ENCODE data around the gene GPR55.

Gene GPR55

DNA sequence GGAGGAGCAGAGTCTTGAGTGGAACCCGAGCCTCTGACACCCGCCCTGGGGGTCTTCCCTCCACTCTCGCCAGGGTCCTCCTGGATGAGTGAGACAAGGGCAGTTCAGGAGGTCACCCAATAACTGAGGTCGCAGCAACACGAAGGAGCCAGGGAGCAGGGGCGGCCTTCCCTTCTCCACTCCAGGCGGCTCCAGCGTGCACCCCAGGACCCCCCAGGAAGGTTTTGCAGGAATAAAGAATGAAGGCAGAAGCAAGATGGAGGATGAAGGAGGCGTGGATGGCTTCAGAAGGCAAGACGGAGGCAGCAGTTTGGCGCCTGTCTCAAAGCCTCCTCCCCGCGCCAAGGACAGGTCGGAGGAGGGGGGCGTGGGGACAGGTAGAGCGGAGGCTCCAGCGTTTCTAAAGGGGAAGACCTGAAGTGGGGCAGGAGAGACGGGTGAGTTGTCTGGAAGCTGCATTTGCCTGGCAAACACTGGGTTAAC is 60.9 kb downstream of the GPR55 start:
- ChIA-PET POLR2A (no interaction called here), CTCF (interaction anchor here (0.6 to 4.0 kb wide), 14 partner anchors 7 to 548 kb away, joined by 3 to 35 read pairs (median 4); partner anchors contain the start of gene GPR55)
- DNase-seq (ENCODE audit: extremely low spot score), result no peak
- no peak for TF ChIP-seq CTCF (IDR thresholded peaks at IDR 0.05; ENCODE audit: control extremely low read depth, extremely low read depth, low read depth, missing control alignments)

DNA sequence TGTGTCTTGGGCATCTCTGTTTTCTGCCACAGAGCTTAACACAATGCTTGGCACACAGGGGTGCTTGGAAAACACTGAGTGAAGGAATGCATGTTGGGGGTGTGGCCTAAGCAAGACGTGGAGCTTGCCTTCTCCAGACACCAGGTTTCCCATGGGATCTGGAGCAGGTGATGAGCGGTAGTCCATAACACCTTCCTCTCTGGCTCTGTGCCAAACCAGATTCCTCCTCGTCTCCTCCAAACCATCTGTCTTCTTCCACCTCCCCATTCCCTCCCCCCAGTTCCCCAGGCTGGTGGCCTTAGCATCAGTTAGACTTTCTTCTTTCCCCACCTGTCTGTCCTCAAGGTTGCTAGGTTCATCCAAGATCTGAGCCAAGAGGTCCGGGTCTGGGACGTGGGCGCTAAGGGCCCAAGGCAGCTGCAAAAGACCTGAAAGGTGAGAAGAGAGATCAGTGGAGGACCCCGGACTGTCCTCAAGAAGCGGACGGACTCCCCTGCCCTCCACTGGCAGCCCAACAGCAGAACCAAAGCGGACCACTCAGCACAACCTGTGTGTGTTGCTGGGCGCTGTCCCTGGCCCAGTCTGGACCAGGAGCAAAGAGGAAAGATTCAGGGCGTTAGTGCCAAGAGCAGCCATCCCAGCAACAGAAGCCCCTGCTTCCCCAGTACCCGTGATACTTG is 61.5 kb downstream of the GPR55 start:
- POLR2A ChIA-PET, result no interaction called here
- TF ChIP-seq CTCF (IDR thresholded peaks at IDR 0.05; ENCODE audit: control extremely low read depth, extremely low read depth, low read depth, missing control alignments), result no peak
- CTCF ChIA-PET, result interaction anchor here (0.6 to 4.0 kb wide), 12 partner anchors 7 to 187 kb away, joined by 3 to 35 read pairs (median 4); no protein-coding TSS in a partner anchor

DNA sequence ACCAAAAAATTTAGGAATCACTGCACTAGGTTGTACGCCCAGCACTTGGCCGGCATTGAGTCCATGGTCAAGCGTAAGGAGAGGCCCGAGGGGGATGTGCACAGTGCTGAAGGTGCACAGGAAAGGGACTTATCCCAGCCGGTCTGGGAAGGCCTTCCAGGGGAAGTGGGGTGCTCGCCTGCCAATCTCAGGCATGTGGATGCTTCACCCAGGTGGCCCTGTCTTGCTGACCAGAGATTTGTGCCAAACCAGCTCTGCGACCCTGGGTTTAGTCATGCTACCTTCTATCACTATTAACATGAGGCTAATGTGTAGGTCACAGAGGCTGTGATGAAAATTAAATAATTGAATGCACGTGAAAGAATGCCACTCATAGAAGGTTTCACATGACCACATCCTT is 62.0 kb downstream of the GPR55 start:
- DNase-seq (ENCODE audit: extremely low spot score), result no peak
- POLR2A ChIA-PET, result no interaction called here
- CTCF ChIA-PET, result interaction anchor here (0.8 to 1.8 kb wide), 3 partner anchors 12 to 124 kb away, joined by 3 to 6 read pairs (median 3); no protein-coding TSS in a partner anchor
- TF ChIP-seq CTCF (IDR thresholded peaks at IDR 0.05; ENCODE audit: control extremely low read depth, extremely low read depth, low read depth, missing control alignments), result no peak

More for the DNA sequence above, 61.5 kb downstream of the GPR55 start:
- no peak for DNase-seq (ENCODE audit: extremely low spot score)

DNA sequence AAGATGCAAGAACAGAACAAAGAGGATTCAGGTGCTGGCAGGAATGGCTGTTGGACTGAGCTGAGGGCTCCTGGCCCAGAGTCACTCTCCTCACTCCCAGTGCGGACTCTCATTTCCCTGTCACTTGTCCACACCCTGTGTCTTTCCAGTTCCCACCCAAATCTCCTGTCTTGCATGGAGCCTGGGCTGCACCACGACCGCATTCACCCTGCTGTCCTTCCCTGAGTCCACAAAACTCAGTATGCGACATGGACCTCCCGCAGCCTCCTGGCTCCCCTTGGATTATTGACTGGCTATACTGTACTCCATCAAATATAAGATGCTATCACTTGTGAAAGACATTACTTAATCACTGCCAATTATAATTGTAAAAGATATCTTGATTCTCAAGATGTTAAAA is 62.8 kb downstream of the GPR55 start:
- POLR2A ChIA-PET, result no interaction called here
- CTCF ChIA-PET, result interaction anchor here (1.5 to 2.0 kb wide), 6 partner anchors 12 to 125 kb away, joined by 3 to 7 read pairs (median 6); no protein-coding TSS in a partner anchor
- TF ChIP-seq CTCF (IDR thresholded peaks at IDR 0.05; ENCODE audit: control extremely low read depth, extremely low read depth, low read depth, missing control alignments), result no peak

DNA sequence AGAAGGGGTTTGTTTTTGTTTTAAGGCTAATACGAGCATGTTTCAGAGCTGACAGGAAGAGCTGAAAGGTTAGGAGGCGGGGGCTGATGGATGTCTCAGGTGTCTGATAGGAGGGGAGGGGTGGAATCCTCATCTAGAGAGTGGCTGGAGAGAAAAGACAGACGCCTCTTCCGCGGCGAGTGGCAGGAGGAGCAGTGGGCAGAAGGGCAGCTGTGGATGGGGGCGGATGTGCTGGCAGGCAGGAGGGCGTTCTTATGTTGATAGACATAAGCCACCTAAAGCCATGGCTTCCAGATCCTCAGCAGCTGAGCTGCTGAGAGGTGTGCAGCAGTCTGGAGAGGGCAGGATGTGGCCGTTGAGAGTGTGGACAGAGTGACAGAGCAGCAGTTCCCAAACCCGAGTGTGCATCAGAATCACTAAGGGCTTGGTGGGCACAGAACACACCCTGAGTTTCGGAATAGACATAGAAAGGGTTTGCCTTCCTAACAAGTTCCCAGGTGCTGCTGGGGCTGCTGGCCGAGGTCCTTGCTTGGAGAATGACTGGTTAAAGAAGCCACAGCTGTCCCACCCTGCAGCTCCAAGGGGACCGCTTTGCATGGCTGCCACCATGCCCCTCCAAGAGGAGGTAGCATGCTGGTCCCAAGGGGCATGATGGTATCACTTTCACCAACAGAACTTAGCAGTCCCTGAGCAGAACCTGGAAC is 63.3 kb downstream of the GPR55 start:
- no peak for DNase-seq (ENCODE audit: extremely low spot score)
- TF ChIP-seq CTCF (IDR thresholded peaks at IDR 0.05; ENCODE audit: control extremely low read depth, extremely low read depth, low read depth, missing control alignments), result no peak
- ChIA-PET POLR2A (no interaction called here), CTCF (interaction anchor here (0.8 to 2.0 kb wide), 10 partner anchors 11 to 126 kb away, joined by 3 to 7 read pairs (median 5); no protein-coding TSS in a partner anchor)

More for the DNA sequence above, 62.8 kb downstream of the GPR55 start:
- no peak for DNase-seq (ENCODE audit: extremely low spot score)
